ENCODE data around the gene ZNF3.
A peak's percentile ranks its signal among the peaks of the same experiment; 100 is the strongest.

Gene ZNF3

GRCh38 chr7:100049441-100050291 is 31.9 kb downstream of the ZNF3 start, which contains the start of gene ZSCAN21:
Gene ZSCAN21 (plus strand): TSS chr7:100049774. CDS start chr7:100057007, 7,233 bp downstream.
- peak; percentile 83 for DNase-seq

GRCh38 chr7:100048680-100049079 is 32.8 kb downstream of the ZNF3 start:
- DNase-seq: no peak

- DNase-seq: no peak
Observed at GRCh38 chr7:100044718-100045117, 36.8 kb downstream of the ZNF3 start.

- DNase-seq: no peak
Observed at GRCh38 chr7:100040575-100040974, 40.9 kb downstream of the ZNF3 start.

GRCh38 chr7:100038326-100038725 is 43.2 kb downstream of the ZNF3 start:
- DNase-seq: no peak

- no peak for DNase-seq
Observed at GRCh38 chr7:100035876-100036275, 45.6 kb downstream of the ZNF3 start.

GRCh38 chr7:100034871-100035510 is 46.5 kb downstream of the ZNF3 start:
- no peak for DNase-seq

GRCh38 chr7:100033526-100033925 is 48.0 kb downstream of the ZNF3 start:
- DNase-seq: no peak

- DNase-seq: no peak
Observed at GRCh38 chr7:100029596-100029995, 51.9 kb downstream of the ZNF3 start.

GRCh38 chr7:100027197-100027596 is 54.3 kb downstream of the ZNF3 start:
- no peak for DNase-seq

GRCh38 chr7:100024020-100024619 is 57.4 kb downstream of the ZNF3 start:
- DNase-seq: no peak

GRCh38 chr7:100023526-100023925 is 58.0 kb downstream of the ZNF3 start:
- DNase-seq: no peak

- no peak for DNase-seq
Observed at GRCh38 chr7:100022621-100023020, 58.9 kb downstream of the ZNF3 start.

GRCh38 chr7:100021297-100021696 is 60.2 kb downstream of the ZNF3 start:
- no peak for DNase-seq

Measured in CD4-positive, alpha-beta T cell treated with Interleukin-17A for 1 hour (primary cell).